HepG2 (cell line): ENCODE results near the gene UGT2B11. TPM values are rescaled to one million over a fixed set of nuclear protein-coding genes. Genes with fewer than 3 reads are reported as not detected.

ENCODE experiments used
- ATAC-seq: fragments of 200-7000 bp; cut with Tn5 transposase; 3 replicates; pipeline ENCODE4 v1.9.1; 2020; ENCODE audit warnings: mild to moderate bottlenecking, moderate library complexity
- BruUV-seq: library from RNA; stranded (reverse); fragments of 400-500 nt; replicated peaks from 2 replicates; lab custom pipeline; 2021; lab: Mats Ljungman, UMichigan
- CTCF ChIA-PET: fragments of 300-600 bp; formaldehyde crosslinking; extraction: SDS; loops from one replicate; lab custom pipeline; 2021; ENCODE audit warnings: low total read pairs, inconsistent platforms, low intra/inter-chr PET ratio; lab: Yijun Ruan, JAX
- POLR2A ChIA-PET: fragments of 350-600 bp; sonication (Branson Sonifier 250); formaldehyde crosslinking; loops from one replicate; lab custom pipeline; 2020; ENCODE audit warnings: antibody characterized with exemption, inconsistent platforms; lab: Yijun Ruan, JAX
- DNase-seq: peaks from one replicate; pipeline ENCODE4 v3.0.0-alpha.2; 2015; ENCODE audit warnings: low spot score
- FAIRE-seq: peaks from 3 replicates; lab custom pipeline; 2011; peaks lifted over from hg19 to GRCh38; lab: Jason Lieb, UNC
- H2AFZ ChIP-seq: one replicate; pipeline ENCODE4 v1.6.1; 2011; ENCODE audit warnings: low read length, inconsistent platforms
- H3K27ac ChIP-seq: fragments of 300-600 bp; 3 replicates; pipeline ENCODE4 v1.8.0; 2011; ENCODE audit warnings: mixed run types, mild to moderate bottlenecking, mixed read lengths, low read length, inconsistent platforms; ENCODE audit not compliant: insufficient read depth; ENCODE audit errors: extremely low read length
- H3K27me3 ChIP-seq, 2 experiments: fragments of 200-600 bp in 1 of 2; 2 replicates in 1 of 2; 3 replicates in 1 of 2; pipeline versions ENCODE4 v1.6.0 to v1.8.0; 2011; ENCODE audit warnings: low read length in 2 of 2, mild to moderate bottlenecking in 2 of 2, moderate library complexity in 2 of 2, inconsistent platforms in 1 of 2; ENCODE audit not compliant: insufficient read depth in 2 of 2, control insufficient read depth in 1 of 2
- H3K36me3 ChIP-seq, 2 experiments: fragments of 200-600 bp in 1 of 2; replicated peaks in 1 of 2; 2 replicates in 1 of 2; 3 replicates in 1 of 2; pipeline versions ENCODE4 v1.5.1 to v1.8.0; 2011; ENCODE audit warnings: low read length in 2 of 2, inconsistent platforms in 1 of 2; ENCODE audit not compliant: insufficient read depth in 2 of 2, control insufficient read depth in 1 of 2
- H3K4me1 ChIP-seq: 2 replicates; pipeline ENCODE4 v1.5.1; 2012; ENCODE audit warnings: low read length, inconsistent platforms; ENCODE audit not compliant: insufficient read depth
- H3K4me2 ChIP-seq: 2 replicates; pipeline ENCODE4 v1.6.0; 2011; ENCODE audit warnings: low read depth, low read length, inconsistent platforms
- H3K4me3 ChIP-seq, 3 experiments: fragments of 200-600 bp in 1 of 3; sonication (generic), shearing (Covaris generic) in 1 of 3; replicated peaks in 1 of 3; 2 replicates each; pipeline ENCODE4 v1.5.1; 2011 to 2016; ENCODE audit warnings: low read length in 3 of 3, inconsistent platforms in 2 of 3, low read depth in 2 of 3, mild to moderate bottlenecking in 2 of 3, control low read depth in 1 of 3, mixed read lengths in 1 of 3; ENCODE audit not compliant: insufficient read depth in 1 of 3
- H3K79me2 ChIP-seq: one replicate; pipeline ENCODE4 v1.6.1; 2011; ENCODE audit warnings: low read length, inconsistent platforms; ENCODE audit not compliant: insufficient read depth
- H3K9ac ChIP-seq: 2 replicates; pipeline ENCODE4 v1.6.0; 2011; ENCODE audit warnings: mild to moderate bottlenecking, low read depth, low read length, inconsistent platforms; ENCODE audit not compliant: insufficient read depth
- H3K9me3 ChIP-seq: 2 replicates; pipeline ENCODE4 v1.5.1; 2012; ENCODE audit warnings: mild to moderate bottlenecking, low read length
- H4K20me1 ChIP-seq: 2 replicates; pipeline ENCODE4 v1.6.0; 2011; ENCODE audit warnings: inconsistent platforms, mild to moderate bottlenecking, low read length, moderate library complexity; ENCODE audit not compliant: insufficient read depth
- CBX1 ChIP-seq: IDR thresholded peaks from one replicate; pipeline ENCODE4 v1.6.1; 2016; ENCODE audit warnings: antibody characterized with exemption, low read depth
- FOXA3 ChIP-seq: IDR thresholded peaks from 2 replicates; pipeline ENCODE4 v1.6.1; 2016; ENCODE audit warnings: missing genetic modification reagents, missing compliant biosample characterization
- HOMEZ ChIP-seq: IDR thresholded peaks from 2 replicates; pipeline ENCODE4 v1.6.1; 2016; ENCODE audit warnings: low read depth
- SAP130 ChIP-seq: IDR thresholded peaks from 2 replicates; pipeline ENCODE4 v1.6.1; 2016; ENCODE audit warnings: low read depth
- SOX13 ChIP-seq, 3 experiments: fragments of 450-650 bp in 1 of 3; sonication (generic) in 1 of 3; formaldehyde crosslinking in 1 of 3; IDR thresholded peaks in 2 of 3; conservative IDR thresholded peaks in 1 of 3; 2 replicates each; pipeline versions ENCODE4 v1.5.0 to v1.6.1; 2016 to 2020; ENCODE audit warnings: antibody characterized with exemption in 1 of 3, mild to moderate bottlenecking in 1 of 3, missing compliant biosample characterization in 1 of 3, missing genetic modification reagents in 1 of 3, moderate library complexity in 1 of 3
- ZKSCAN1 ChIP-seq: fragments of 150-350 bp; IDR thresholded peaks from 2 replicates; pipeline ENCODE4 v1.6.1; 2014; ENCODE audit warnings: low read length
- ZMAT3 ChIP-seq: sonication (generic); formaldehyde crosslinking; conservative IDR thresholded peaks from 2 replicates; pipeline ENCODE4 v1.7.0; 2021; ENCODE audit warnings: missing genetic modification reagents
- ZNF576 ChIP-seq: sonication (generic); formaldehyde crosslinking; IDR thresholded peaks from 2 replicates; pipeline ENCODE4 v1.4.0; 2020; ENCODE audit warnings: mild to moderate bottlenecking, missing genetic modification reagents
- ZNF629 ChIP-seq: sonication (generic); formaldehyde crosslinking; conservative IDR thresholded peaks from 2 replicates; pipeline ENCODE4 v1.5.0; 2020; ENCODE audit warnings: missing genetic modification reagents
- ZNF644 ChIP-seq: IDR thresholded peaks from 2 replicates; pipeline ENCODE4 v1.6.1; 2016; ENCODE audit warnings: low read depth
- WGBS: methylation state at CpG from one replicate; pipeline ENCODE4 v1.1.6; 2017; ENCODE audit warnings: low lambda C conversion rate; 5-methylcytosine and 5-hydroxymethylcytosine counted together
- in situ Hi-C: cut with HindIII; loops from 2 replicates; pipeline ENCODE4 v1.10.0; 2017; ENCODE audit warnings: low pct_unique_long_range_greater_than_20kb; ENCODE audit not compliant: extremely low pct_ligation_motif_present
- intact Hi-C: fragments of 100-400 bp; cut with micrococcal nuclease; formaldehyde crosslinking; loops from one replicate; pipeline ENCODE4 v1.10.0; 2022; ENCODE audit not compliant: unreplicated experiment
- polyA plus RNA-seq, 8 experiments: library from polyadenylated mRNA; depleted of rRNA in 3 of 8; stranded (reverse) in 7 of 8; unstranded in 1 of 8; fragments of >200 nt; fragmentation: Illumina TruSeq in 4 of 8; extraction: Trizol in 4 of 8; gene quantifications; 2 replicates each; pipeline versions ENCODE4 v1.2.1 to v1.2.3, GENCODE V29; 2011 to 2016; ENCODE audit warnings: low read depth in 4 of 8, missing spikeins in 1 of 8, mixed read lengths in 1 of 8; ENCODE audit not compliant: insufficient read depth in 1 of 8
- total RNA-seq, 5 experiments: library from RNA; depleted of rRNA; stranded (reverse); fragments of >200 nt; fragmentation: Illumina TruSeq; extraction: Trizol; gene quantifications; 2 replicates each; pipeline ENCODE4 v1.2.3, GENCODE V29; 2016; ENCODE audit warnings: low read depth in 1 of 5

Gene UGT2B11
- total and polyA plus RNA-seq, 2 of the 13 experiments (the other 11 are each of a cell fraction or from before 2014, with no cell fraction given), result 1.4 to 2.1 TPM

- POLR2A ChIA-PET, result no interaction called here
- no peaks in the 10 kb centered on the region for H3K9me3 ChIP-seq
- no peaks in the 10 kb centered on the region for H3K79me2 ChIP-seq
- no peak overlapping the region for H3K9ac ChIP-seq
- H3K4me1 ChIP-seq, result peaks cover 32% of the 10 kb centered on the region
- TF ChIP-seq ZMAT3 (no peak), ZKSCAN1 (no peak), ZNF629 (peak; percentile 37), HOMEZ (CRISPR knock-in tag) (no peak), CBX1 (no peak), ZNF576 (no peak), SOX13 (IDR thresholded peaks at IDR 0.05) (no peak), SOX13 (CRISPR knock-in tag; conservative IDR thresholded peaks at IDR 0.05 in 1 of 2, IDR thresholded peaks at IDR 0.05 in 1 of 2) (peak in 1 of 2 experiments; percentile 37; a peak in 1 of 4 replicates), ZNF644 (CRISPR knock-in tag) (0 out of 2 replicates have a peak, but pooled peaks have one; percentile 13), FOXA3 (peak; percentile 37; the same call in 1 of the 2 replicates), SAP130 (no peak)
- TF ChIP-seq, all 625 proteins: peak for 4
- DNase-seq (peak; percentile 16), FAIRE-seq (no peak), ATAC-seq (no peak)
- WGBS, result 35% methylated on average over 3 of the region's 3 CpGs
- no peak overlapping the region for H3K4me3 ChIP-seq
- H3K36me3 ChIP-seq, result no peaks in the 10 kb centered on the region
- H4K20me1 ChIP-seq, result no peaks in the 10 kb centered on the region
- H3K4me2 ChIP-seq, result no peak overlapping the region
- no peak overlapping the region for H2AFZ ChIP-seq
- H3K27ac ChIP-seq, result no peak overlapping the region
- BruUV-seq, result no TSS peak
- in situ Hi-C loops (no loop called here), intact Hi-C loops (no loop called here)
- CTCF ChIA-PET, result no interaction called here
- no peaks in the 10 kb centered on the region; a peak in 2 of 5 replicates for H3K27me3 ChIP-seq
These were observed 20.4 kb downstream of the UGT2B11 start for GRCh38 chr4:69194166-69194565.
